Progenitor cell of endocrine pancreas (in vitro differentiated cells): ENCODE measurements around the gene RAB37. TPM values are rescaled to one million over a fixed set of nuclear protein-coding genes. Genes with fewer than 3 reads are reported as not detected.
A peak's percentile ranks its signal among the peaks of the same experiment; 100 is the strongest.

ENCODE experiments used
- DNase-seq: peaks from one replicate; pipeline ENCODE4 v3.0.0; 2021; ENCODE audit warnings: low spot score; ENCODE audit not compliant: unreplicated experiment
- H3K27ac Mint-ChIP-seq: 2 replicates; pipeline ENCODE4 v1.8.0; 2021; ENCODE audit warnings: mild to moderate bottlenecking, moderate library complexity, mixed read lengths
- H3K27me3 Mint-ChIP-seq: 2 replicates; pipeline ENCODE4 v1.8.0; 2021; ENCODE audit warnings: mixed read lengths
- H3K36me3 Mint-ChIP-seq: 2 replicates; pipeline ENCODE4 v1.8.0; 2022; ENCODE audit warnings: mixed read lengths; ENCODE audit not compliant: insufficient read depth
- H3K4me1 Mint-ChIP-seq: 2 replicates; pipeline ENCODE4 v1.8.0; 2021; ENCODE audit warnings: low read depth, mixed read lengths
- H3K4me3 Mint-ChIP-seq: 2 replicates; pipeline ENCODE4 v1.8.0; 2021; ENCODE audit warnings: low read depth, mild to moderate bottlenecking, moderate library complexity, mixed read lengths
- H3K9me3 Mint-ChIP-seq: 2 replicates; pipeline ENCODE4 v1.8.0; 2021; ENCODE audit warnings: low read depth, mixed read lengths
- total RNA-seq: library from RNA; stranded (reverse); gene quantifications from 2 replicates; pipeline ENCODE4 v1.2.1, GENCODE V29; 2021
- TF ChIP-seq, protein P1 (sequence below): fragments of 200-600 bp; sonication (generic); IDR thresholded peaks from one replicate; pipeline ENCODE4 v1.5.0; 2021; ENCODE audit warnings: antibody characterized with exemption, mild to moderate bottlenecking; ENCODE audit not compliant: unreplicated experiment

Gene RAB37
- total RNA-seq, 1 donor from 2014 or later = 3.2 TPM

DNA sequence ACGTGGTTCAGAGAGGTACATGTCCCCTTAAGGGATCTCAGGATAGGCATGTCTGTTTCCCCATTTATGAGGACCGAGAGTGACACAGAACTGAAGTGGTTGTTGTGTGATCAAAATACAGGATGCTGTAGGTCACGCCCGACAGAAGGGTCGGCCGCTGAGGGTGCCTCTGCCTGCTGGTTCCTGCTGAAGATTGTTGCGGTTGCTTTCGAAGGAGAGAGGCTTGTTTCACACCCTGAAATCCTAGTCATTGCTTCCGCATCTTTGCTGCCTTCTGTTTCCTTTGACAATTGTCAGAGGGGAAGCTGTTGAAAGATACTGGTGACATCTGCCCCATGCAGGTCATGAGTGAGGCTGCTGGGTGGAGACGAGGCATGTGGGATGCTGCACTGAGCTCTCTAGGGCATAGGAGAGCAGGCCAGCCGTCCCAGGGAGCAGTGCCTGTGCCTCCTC lies 42.9 kb downstream of the RAB37 start:
- DNase-seq = no peak
- peaks cover 3% of the 10 kb centered on the region for H3K36me3 Mint-ChIP-seq
- TF ChIP-seq, protein P1, sequence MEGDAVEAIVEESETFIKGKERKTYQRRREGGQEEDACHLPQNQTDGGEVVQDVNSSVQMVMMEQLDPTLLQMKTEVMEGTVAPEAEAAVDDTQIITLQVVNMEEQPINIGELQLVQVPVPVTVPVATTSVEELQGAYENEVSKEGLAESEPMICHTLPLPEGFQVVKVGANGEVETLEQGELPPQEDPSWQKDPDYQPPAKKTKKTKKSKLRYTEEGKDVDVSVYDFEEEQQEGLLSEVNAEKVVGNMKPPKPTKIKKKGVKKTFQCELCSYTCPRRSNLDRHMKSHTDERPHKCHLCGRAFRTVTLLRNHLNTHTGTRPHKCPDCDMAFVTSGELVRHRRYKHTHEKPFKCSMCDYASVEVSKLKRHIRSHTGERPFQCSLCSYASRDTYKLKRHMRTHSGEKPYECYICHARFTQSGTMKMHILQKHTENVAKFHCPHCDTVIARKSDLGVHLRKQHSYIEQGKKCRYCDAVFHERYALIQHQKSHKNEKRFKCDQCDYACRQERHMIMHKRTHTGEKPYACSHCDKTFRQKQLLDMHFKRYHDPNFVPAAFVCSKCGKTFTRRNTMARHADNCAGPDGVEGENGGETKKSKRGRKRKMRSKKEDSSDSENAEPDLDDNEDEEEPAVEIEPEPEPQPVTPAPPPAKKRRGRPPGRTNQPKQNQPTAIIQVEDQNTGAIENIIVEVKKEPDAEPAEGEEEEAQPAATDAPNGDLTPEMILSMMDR = no peak
- no peak overlapping the region for H3K27ac Mint-ChIP-seq
- no peaks in the 10 kb centered on the region for H3K27me3 Mint-ChIP-seq
- no peak overlapping the region for H3K4me3 Mint-ChIP-seq
- H3K4me1 Mint-ChIP-seq = peaks cover 18% of the 10 kb centered on the region
- H3K9me3 Mint-ChIP-seq = no peaks in the 10 kb centered on the region

DNA sequence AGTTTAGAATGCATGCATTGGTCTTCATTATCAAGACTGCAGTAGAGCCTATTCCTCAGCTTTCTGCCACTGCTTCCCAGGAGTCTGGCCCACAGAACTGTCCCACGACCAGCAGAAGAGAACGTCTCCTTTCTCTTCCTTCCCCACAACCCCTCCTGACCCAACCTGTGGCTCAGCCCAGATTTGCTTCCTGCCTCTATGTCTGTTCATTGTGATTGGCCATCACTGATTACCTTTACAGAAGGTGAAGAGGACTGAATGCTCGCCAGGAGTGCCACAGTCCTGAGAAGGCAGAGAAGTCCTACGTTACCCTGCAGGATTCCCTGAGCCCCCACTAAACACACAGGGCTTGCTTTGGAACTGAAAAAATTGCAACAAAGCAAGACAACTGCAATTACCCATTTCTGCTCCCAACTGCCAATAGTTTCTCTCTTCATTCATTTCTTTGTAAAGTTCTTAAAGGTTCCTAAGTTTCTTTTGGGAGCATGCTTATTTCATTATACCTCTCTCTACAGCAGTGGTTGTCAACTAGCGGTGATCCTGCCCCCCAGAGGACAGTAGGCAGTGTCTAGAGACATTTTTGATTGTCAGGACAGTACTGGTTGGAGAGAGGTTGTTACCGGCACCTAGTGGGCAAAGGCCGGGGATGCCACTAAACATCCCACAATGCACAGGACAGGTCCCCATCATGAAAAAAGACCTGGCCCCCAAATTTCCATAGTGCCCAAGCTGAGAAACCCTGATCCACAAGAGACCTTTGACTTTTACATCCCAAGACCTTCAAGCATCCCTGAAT lies 43.6 kb downstream of the RAB37 start:
- no peaks in the 10 kb centered on the region for H3K27me3 Mint-ChIP-seq
- peaks cover 15% of the 10 kb centered on the region for H3K4me1 Mint-ChIP-seq
- TF ChIP-seq, protein P1 = peak; percentile 34
- no peaks in the 10 kb centered on the region for H3K9me3 Mint-ChIP-seq
- H3K36me3 Mint-ChIP-seq = peaks cover 3% of the 10 kb centered on the region
- no peak overlapping the region for H3K27ac Mint-ChIP-seq
- no peak overlapping the region for H3K4me3 Mint-ChIP-seq
- no peak for DNase-seq

DNA sequence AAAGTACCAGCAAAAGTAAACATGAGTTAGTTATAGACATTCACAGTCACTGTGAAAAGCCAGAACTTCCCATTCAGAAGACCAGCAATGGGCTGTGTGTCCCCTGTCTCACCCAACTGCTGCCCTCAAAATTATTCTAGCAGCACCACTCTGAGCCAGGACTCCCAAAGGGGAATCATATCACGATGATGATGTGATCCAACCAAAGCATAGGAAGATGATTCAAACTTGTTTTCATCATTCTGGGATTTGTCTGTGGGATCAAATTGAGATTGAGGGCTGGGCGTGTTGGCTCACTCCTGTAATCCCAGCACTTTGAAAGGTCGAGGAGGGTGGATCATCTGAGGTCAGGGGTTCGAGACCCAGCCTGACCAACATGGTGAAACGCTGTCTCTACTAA lies 45.5 kb downstream of the RAB37 start:
- Mint-ChIP-seq H3K9me3 (no peaks in the 10 kb centered on the region), H3K27ac (no peak overlapping the region), H3K4me1 (peaks cover 2% of the 10 kb centered on the region), H3K4me3 (no peak overlapping the region), H3K36me3 (no peaks in the 10 kb centered on the region), H3K27me3 (no peaks in the 10 kb centered on the region)
- TF ChIP-seq, protein P1 = no peak
- DNase-seq = no peak

DNA sequence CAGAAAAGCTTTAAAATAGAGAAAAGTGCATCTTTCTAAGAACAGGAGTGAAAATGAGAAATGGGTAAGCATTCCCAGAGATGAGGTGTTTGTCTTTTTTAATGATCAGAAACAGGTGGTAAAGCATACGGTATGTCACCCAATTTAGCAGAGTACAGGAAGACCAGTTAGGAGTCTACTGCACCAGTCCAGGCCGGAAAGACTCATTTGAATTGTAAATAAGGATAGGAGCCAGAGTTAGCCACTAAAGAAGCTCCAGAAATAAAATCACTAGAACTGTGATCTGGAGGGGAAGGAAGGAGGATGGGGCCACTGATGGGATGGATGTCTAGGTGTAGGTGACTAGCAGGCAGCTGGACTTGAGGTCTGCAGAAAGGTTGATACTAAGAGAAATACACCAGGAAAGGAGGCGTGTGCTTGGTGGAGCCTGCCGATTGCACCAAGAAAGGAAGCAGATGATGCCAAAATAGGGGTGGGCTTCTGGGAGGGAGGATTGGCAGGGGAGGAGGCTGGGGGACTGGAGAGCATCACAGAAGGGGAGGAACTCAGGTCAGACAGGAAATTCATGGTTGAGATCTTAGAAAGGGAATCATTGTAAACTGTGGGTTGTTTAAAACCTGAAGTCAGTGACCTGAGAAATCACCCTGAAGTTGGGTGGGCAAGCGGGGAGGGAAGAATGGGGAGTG lies 47.2 kb downstream of the RAB37 start:
- no peak for DNase-seq
- no peaks in the 10 kb centered on the region for H3K4me1 Mint-ChIP-seq
- no peaks in the 10 kb centered on the region for H3K27me3 Mint-ChIP-seq
- H3K9me3 Mint-ChIP-seq = no peaks in the 10 kb centered on the region
- TF ChIP-seq, protein P1 = no peak
- no peak overlapping the region for H3K4me3 Mint-ChIP-seq
- peaks cover 1% of the 10 kb centered on the region for H3K36me3 Mint-ChIP-seq
- no peak overlapping the region for H3K27ac Mint-ChIP-seq

DNA sequence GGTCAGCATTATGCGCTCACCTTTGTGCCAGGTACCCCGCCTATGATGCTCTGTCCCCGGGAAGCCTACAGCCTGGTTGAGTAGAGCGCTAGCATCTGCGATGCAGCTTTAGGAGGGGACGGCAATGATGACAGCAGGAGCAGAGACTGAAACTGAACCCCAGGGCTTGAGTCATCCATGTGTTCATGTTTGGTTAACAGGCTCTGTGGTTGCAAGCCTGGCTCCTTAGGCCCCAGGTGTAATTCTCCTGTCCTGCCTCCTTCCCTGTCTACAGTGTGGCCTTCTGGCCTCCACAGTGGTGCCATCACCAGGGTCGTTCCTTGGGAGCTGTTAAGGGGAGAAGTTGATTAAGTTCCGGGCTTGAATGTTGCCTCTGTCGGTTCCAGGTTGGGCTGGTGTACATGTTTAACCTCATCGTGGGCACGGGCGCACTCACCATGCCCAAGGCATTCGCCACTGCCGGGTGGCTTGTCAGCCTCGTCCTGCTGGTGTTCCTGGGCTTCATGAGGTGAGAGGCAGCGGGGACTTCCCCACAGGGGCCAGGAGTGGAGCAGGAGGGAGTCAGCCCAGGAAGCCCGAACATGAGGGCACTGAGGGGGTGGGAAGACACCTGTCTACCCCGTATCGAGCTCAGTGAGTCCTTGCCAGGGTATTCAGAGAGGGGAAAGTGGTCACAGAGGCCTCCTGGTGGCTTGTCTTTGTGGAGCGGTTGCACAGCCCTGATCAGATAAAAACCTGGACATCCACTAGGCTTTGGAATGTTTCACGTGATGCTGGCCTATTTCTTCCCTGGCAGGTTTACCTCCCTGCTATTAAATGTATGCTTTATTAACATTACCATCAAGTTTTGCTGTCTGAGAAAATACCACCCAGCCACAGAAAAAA lies 48.3 kb downstream of the RAB37 start:
- no peak overlapping the region for H3K27ac Mint-ChIP-seq
- DNase-seq = no peak
- no peaks in the 10 kb centered on the region for H3K27me3 Mint-ChIP-seq
- no peaks in the 10 kb centered on the region for H3K9me3 Mint-ChIP-seq
- no peak overlapping the region for H3K4me3 Mint-ChIP-seq
- peaks cover 1% of the 10 kb centered on the region for H3K36me3 Mint-ChIP-seq
- TF ChIP-seq, protein P1 = no peak
- H3K4me1 Mint-ChIP-seq = no peaks in the 10 kb centered on the region
